CD14-positive monocyte (primary cell): Measurements from ENCODE around the gene CCDC106. TPM values are rescaled to one million over a fixed set of nuclear protein-coding genes. Genes with fewer than 3 reads are reported as not detected.

Source experiments
- DNase-seq, 3 donors: peaks; one replicate each; pipeline ENCODE4 v3.0.0-alpha.2; 2011 to 2022
- H2AFZ ChIP-seq: 2 replicates; pipeline ENCODE4 v1.6.0; 2012; ENCODE audit warnings: mild to moderate bottlenecking, low read depth, low read length, inconsistent platforms; ENCODE audit not compliant: insufficient read depth, poor library complexity, severe bottlenecking
- H3K27ac ChIP-seq, 2 donors: 1 replicate in 1 of 2; 2 replicates in 1 of 2; pipeline ENCODE4 v1.5.1; 2012 to 2013; ENCODE audit warnings: low read length in 2 of 2, control low read depth in 1 of 2, inconsistent platforms in 1 of 2, low read depth in 1 of 2, mild to moderate bottlenecking in 1 of 2
- H3K27me3 ChIP-seq, 2 donors: one replicate each; pipeline versions ENCODE4 v1.6.0 to v1.6.1; 2011 to 2013; ENCODE audit warnings: low read length in 2 of 2; ENCODE audit not compliant: control insufficient read depth in 2 of 2, insufficient read depth in 2 of 2
- H3K36me3 ChIP-seq, 2 donors: replicated peaks in 1 of 2; 1 replicate in 1 of 2; 2 replicates in 1 of 2; pipeline versions ENCODE4 v1.5.1 to v1.6.1; 2012 to 2013; ENCODE audit warnings: low read length in 2 of 2, control low read depth in 1 of 2, inconsistent platforms in 1 of 2, mild to moderate bottlenecking in 1 of 2; ENCODE audit not compliant: insufficient read depth in 2 of 2, control insufficient read depth in 1 of 2
- H3K4me1 ChIP-seq, 2 donors: 1 replicate in 1 of 2; 2 replicates in 1 of 2; pipeline versions ENCODE4 v1.5.1 to v1.6.1; 2012 to 2013; ENCODE audit warnings: low read length in 2 of 2, control low read depth in 1 of 2, inconsistent platforms in 1 of 2, mild to moderate bottlenecking in 1 of 2, moderate library complexity in 1 of 2; ENCODE audit not compliant: insufficient read depth in 2 of 2, control insufficient read depth in 1 of 2
- H3K4me2 ChIP-seq: replicated peaks from 2 replicates; pipeline ENCODE3; 2012; ENCODE audit warnings: low read length, moderate library complexity, mild to moderate bottlenecking; ENCODE audit not compliant: poor library complexity, severe bottlenecking; ENCODE audit errors: extremely low read depth
- H3K4me3 ChIP-seq, 3 experiments: fragments of 200-600 bp in 1 of 3; sonication (generic) in 1 of 3; replicated peaks in 1 of 3; 1 replicate in 2 of 3; 2 replicates in 1 of 3; pipeline ENCODE4 v1.5.1; 2011 to 2013; ENCODE audit warnings: low read length in 3 of 3, mild to moderate bottlenecking in 3 of 3, control low read depth in 2 of 3, low read depth in 2 of 3, inconsistent platforms in 1 of 3, moderate library complexity in 1 of 3
- H3K79me2 ChIP-seq: 2 replicates; pipeline ENCODE4 v1.6.0; 2012; ENCODE audit warnings: mild to moderate bottlenecking, control low read depth, inconsistent platforms, low read length, moderate library complexity; ENCODE audit not compliant: insufficient read depth
- H3K9ac ChIP-seq: 2 replicates; pipeline ENCODE4 v1.6.0; 2017; ENCODE audit warnings: low read length, mild to moderate bottlenecking; ENCODE audit not compliant: insufficient read depth, poor library complexity, severe bottlenecking
- H3K9me3 ChIP-seq, 2 donors: replicated peaks in 1 of 2; 1 replicate in 1 of 2; 2 replicates in 1 of 2; pipeline versions ENCODE4 v1.5.1 to v1.6.1; 2012 to 2013; ENCODE audit warnings: low read length in 2 of 2, control low read depth in 1 of 2; ENCODE audit not compliant: control insufficient read depth in 1 of 2, insufficient read depth in 1 of 2
- H4K20me1 ChIP-seq: 2 replicates; pipeline ENCODE4 v1.6.0; 2012; ENCODE audit warnings: mild to moderate bottlenecking, low read length, control low read depth, moderate library complexity; ENCODE audit not compliant: insufficient read depth
- H3K27ac Mint-ChIP-seq, 7 donors: one replicate each; pipeline ENCODE4 v1.8.0; 2020; ENCODE audit warnings: mild to moderate bottlenecking in 7 of 7, mixed read lengths in 7 of 7, moderate library complexity in 6 of 7, inconsistent platforms in 2 of 7
- H3K27me3 Mint-ChIP-seq, 3 donors: one replicate each; pipeline ENCODE4 v1.8.0; 2021 to 2022; ENCODE audit warnings: low read depth in 3 of 3, mild to moderate bottlenecking in 3 of 3, mixed read lengths in 3 of 3, moderate library complexity in 3 of 3, inconsistent platforms in 1 of 3
- H3K36me3 Mint-ChIP-seq, 2 donors: one replicate each; pipeline ENCODE4 v1.8.0; 2020; ENCODE audit warnings: mixed read lengths in 2 of 2, inconsistent platforms in 1 of 2, mild to moderate bottlenecking in 1 of 2
- H3K4me1 Mint-ChIP-seq: one replicate; pipeline ENCODE4 v1.8.0; 2020; ENCODE audit warnings: mild to moderate bottlenecking, mixed read lengths
- H3K4me3 Mint-ChIP-seq, 2 donors: one replicate each; pipeline ENCODE4 v1.8.0; 2020; ENCODE audit warnings: mild to moderate bottlenecking in 2 of 2, mixed read lengths in 2 of 2, moderate library complexity in 1 of 2
- H3K9me3 Mint-ChIP-seq, 7 donors: one replicate each; pipeline ENCODE4 v1.8.0; 2020 to 2022; ENCODE audit warnings: mixed read lengths in 7 of 7, mild to moderate bottlenecking in 6 of 7, moderate library complexity in 6 of 7, inconsistent platforms in 2 of 7
- CTCF ChIP-seq: fragments of 200-600 bp; IDR thresholded peaks from one replicate; pipeline ENCODE4 v1.8.0; 2022; ENCODE audit warnings: antibody characterized with exemption, mild to moderate bottlenecking
- WGBS: methylation state at CpG from one replicate; pipeline ENCODE4 v1.1.5; 2013; ENCODE audit warnings: missing lambda C conversion rate; ENCODE audit not compliant: insufficient coverage; 5-methylcytosine and 5-hydroxymethylcytosine counted together
- intact Hi-C, 2 donors: fragments of 100-400 bp; cut with micrococcal nuclease; formaldehyde crosslinking; loops; one replicate each; pipeline versions ENCODE4 v1.15.0 to v1.15.1; 2023
- polyA plus RNA-seq, 3 donors: library from polyadenylated mRNA; depleted of rRNA in 1 of 3; unstranded in 2 of 3; stranded (reverse) in 1 of 3; fragments of 300-500 nt in 2 of 3; fragments of >200 nt in 1 of 3; fragmentation: Illumina TruSeq in 2 of 3; gene quantifications; 1 replicate in 2 of 3; 2 replicates in 1 of 3; pipeline ENCODE4 v1.2.3, GENCODE V29; 2012 to 2021

The CCDC106 gene
- polyA plus RNA-seq, 3 donors = 0.74 to 2.4 (median 1.2) TPM

DNA sequence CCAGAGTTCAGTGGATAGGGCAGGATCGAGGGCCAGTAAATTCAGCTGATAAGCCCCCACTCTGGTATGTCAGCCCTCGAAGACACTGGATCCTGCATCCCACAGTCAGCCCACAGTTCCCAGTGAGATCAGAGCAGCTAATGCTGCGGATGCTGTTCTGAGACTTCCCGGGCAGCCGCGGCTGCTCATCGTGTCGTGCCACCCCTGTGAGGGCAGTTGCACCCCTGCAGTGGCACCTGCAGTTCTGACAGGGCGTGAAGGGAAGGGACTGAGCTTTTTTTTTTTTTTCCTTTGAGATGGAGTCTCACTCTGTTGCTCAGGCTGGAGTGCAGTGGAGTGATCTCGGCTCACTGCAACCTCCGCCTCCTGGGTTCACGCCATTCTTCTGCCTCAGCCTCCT, 19.5 kb downstream of the CCDC106 start:
- no peak overlapping the region for H3K4me2 ChIP-seq
- no peak overlapping the region for H3K4me3 ChIP-seq
- H4K20me1 ChIP-seq = peaks cover 100% of the 10 kb centered on the region
- TF ChIP-seq CTCF = no peak
- H3K36me3 ChIP-seq = peaks cover 82 to 94% of the 10 kb centered on the region in 2 donors
- 94% methylated on average over 5 of the region's 12 CpGs for WGBS
- intact Hi-C loops = no loop called here
- H2AFZ ChIP-seq = no peak overlapping the region
- peaks cover 98% of the 10 kb centered on the region for H3K79me2 ChIP-seq
- Mint-ChIP-seq H3K27ac (no peak overlapping the region), H3K36me3 (peaks cover 80 to 94% of the 10 kb centered on the region in 2 donors), H3K27me3 (no peaks in the 10 kb centered on the region), H3K4me1 (peaks cover 6% of the 10 kb centered on the region), H3K4me3 (no peak overlapping the region), H3K9me3 (peaks cover 0 to 2% (median 0%) of the 10 kb centered on the region in 7 donors)
- H3K4me1 ChIP-seq = no peaks in the 10 kb centered on the region
- peak overlapping the region in 1 of 2 donors; percentile 20 for H3K27ac ChIP-seq
- no peak for DNase-seq
- no peaks in the 10 kb centered on the region for H3K9me3 ChIP-seq
- no peaks in the 10 kb centered on the region for H3K27me3 ChIP-seq
- no peak overlapping the region for H3K9ac ChIP-seq

- H3K36me3 Mint-ChIP-seq = peaks cover 77 to 94% of the 10 kb centered on the region in 2 donors
- intact Hi-C loops = no loop called here
- Histone ChIP-seq H3K4me2 (no peak overlapping the region), H4K20me1 (peaks cover 100% of the 10 kb centered on the region), H2AFZ (no peak overlapping the region), H3K9me3 (no peaks in the 10 kb centered on the region), H3K4me1 (no peaks in the 10 kb centered on the region), H3K9ac (no peak overlapping the region), H3K27ac (no peak overlapping the region), H3K79me2 (peaks cover 98% of the 10 kb centered on the region), H3K4me3 (no peak overlapping the region), H3K36me3 (peaks cover 79 to 93% of the 10 kb centered on the region in 2 donors), H3K27me3 (no peaks in the 10 kb centered on the region)
- peaks cover 0 to 2% (median 0%) of the 10 kb centered on the region in 7 donors for H3K9me3 Mint-ChIP-seq
- no peaks in the 10 kb centered on the region for H3K27me3 Mint-ChIP-seq
- WGBS = 88% methylated on average over 6 of the region's 11 CpGs
- peak overlapping the region in 2 of 7 donors; percentile 18 to 25 for H3K27ac Mint-ChIP-seq
- DNase-seq = no peak
- H3K4me1 Mint-ChIP-seq = peaks cover 6% of the 10 kb centered on the region
- no peak overlapping the region for H3K4me3 Mint-ChIP-seq
- TF ChIP-seq CTCF = no peak
These were observed 19.9 kb downstream of the CCDC106 start for GRCh38 chr19:55667958-55668357.
